Prostate gland (tissue), 2 donors: ENCODE results near the gene OGFOD3.

Experiments used
- CTCF ChIP-seq, 4 experiments: fragments of 200-600 bp in 2 of 4; fragments of 450-650 bp in 2 of 4; sonication (generic) in 2 of 4; IDR thresholded peaks; 1 replicate in 3 of 4; 2 replicates in 1 of 4; pipeline ENCODE4 v1.5.1; 2016 to 2019; ENCODE audit warnings: antibody characterized with exemption in 4 of 4, mild to moderate bottlenecking in 2 of 4, moderate library complexity in 2 of 4
- POLR2A ChIP-seq: fragments of 450-650 bp; IDR thresholded peaks from one replicate; pipeline ENCODE4 v1.6.1; 2016; ENCODE audit warnings: antibody characterized with exemption, mild to moderate bottlenecking
- POLR2AphosphoS5 ChIP-seq: sonication (generic); formaldehyde crosslinking; IDR thresholded peaks from one replicate; pipeline ENCODE4 v1.6.1; 2017; ENCODE audit warnings: antibody characterized with exemption

GRCh38 chr17:82400830-82401229 is 17.6 kb downstream of the OGFOD3 start:
- TF ChIP-seq POLR2AphosphoS5: no peak
- TF ChIP-seq POLR2A: no peak
- no peak for TF ChIP-seq CTCF (IDR thresholded peaks at IDR 0.05)
